ENCODE results near the gene DCDC2.
"Not testable (repeated sequence)": the region's sequence is repeated elsewhere in the genome, so short reads cannot be mapped to it uniquely, and the experiment has no call there.

The DCDC2 gene

GRCh38 chr6:24357336-24358218 is at the start of gene DCDC2:
TSS of gene DCDC2 (minus strand) at chr6:24358059. CDS start at chr6:24357750, 309 bp downstream.
- Mint-ChIP-seq H3K9me3 (no peaks in the 10 kb centered on the region), H3K4me1 (ENCODE audit: low read depth) (peaks cover 26% of the 10 kb centered on the region), H3K27me3 (peaks cover 28% of the 10 kb centered on the region), H3K4me3 (peak within 1 kb of the TSS; percentile 72), H3K36me3 (ENCODE audit: low read depth) (no peaks in the 10 kb centered on the region), H3K27ac (no peak within 1 kb of the TSS)
- peak; percentile 54 for DNase-seq

- Mint-ChIP-seq H3K9me3 (no peaks in the 10 kb centered on the region), H3K27me3 (peaks cover 7% of the 10 kb centered on the region), H3K36me3 (ENCODE audit: low read depth) (peaks cover 55% of the 10 kb centered on the region), H3K27ac (no peak overlapping the region), H3K4me3 (no peak overlapping the region), H3K4me1 (ENCODE audit: low read depth) (peaks cover 51% of the 10 kb centered on the region)
- no peak for DNase-seq
Observed at GRCh38 chr6:24405262-24405661, 47.4 kb upstream of the DCDC2 start.

- Mint-ChIP-seq H3K27me3 (peaks cover 22% of the 10 kb centered on the region), H3K9me3 (no peaks in the 10 kb centered on the region), H3K4me1 (ENCODE audit: low read depth) (peaks cover 43% of the 10 kb centered on the region), H3K4me3 (peak overlapping the region; percentile 95), H3K36me3 (ENCODE audit: low read depth) (peaks cover 41% of the 10 kb centered on the region), H3K27ac (peak overlapping the region; percentile 87)
- DNase-seq = no peak
Observed at GRCh38 chr6:24403501-24403824, 45.6 kb upstream of the DCDC2 start.

GRCh38 chr6:24402697-24403500 is 45.0 kb upstream of the DCDC2 start, which contains the start of gene MRS2:
TSS of gene MRS2 (plus strand) at chr6:24402936. CDS start at chr6:24403047, 111 bp downstream.
- peak within 1 kb of the TSS; percentile 95 for H3K4me3 Mint-ChIP-seq
- DNase-seq = peak; percentile 87
- H3K27me3 Mint-ChIP-seq = peaks cover 23% of the 10 kb centered on the region
- peaks cover 35% of the 10 kb centered on the region for H3K36me3 Mint-ChIP-seq (ENCODE audit: low read depth)
- H3K9me3 Mint-ChIP-seq = no peaks in the 10 kb centered on the region
- peak within 1 kb of the TSS; percentile 87 for H3K27ac Mint-ChIP-seq
- H3K4me1 Mint-ChIP-seq (ENCODE audit: low read depth) = peaks cover 41% of the 10 kb centered on the region

GRCh38 chr6:24401458-24401857 is 43.6 kb upstream of the DCDC2 start:
- peaks cover 2% of the 10 kb centered on the region for H3K9me3 Mint-ChIP-seq
- peaks cover 28% of the 10 kb centered on the region for H3K36me3 Mint-ChIP-seq (ENCODE audit: low read depth)
- H3K4me3 Mint-ChIP-seq = no peak overlapping the region
- no peak overlapping the region for H3K27ac Mint-ChIP-seq
- H3K4me1 Mint-ChIP-seq (ENCODE audit: low read depth) = peaks cover 36% of the 10 kb centered on the region
- no peak for DNase-seq
- H3K27me3 Mint-ChIP-seq = peaks cover 37% of the 10 kb centered on the region

- not testable (repeated sequence) for H3K4me3 Mint-ChIP-seq, H3K9me3 Mint-ChIP-seq, H3K27ac Mint-ChIP-seq, DNase-seq
- peaks cover 44% of the 10 kb centered on the region for H3K27me3 Mint-ChIP-seq
- peaks cover 34% of the 10 kb centered on the region for H3K4me1 Mint-ChIP-seq (ENCODE audit: low read depth)
- H3K36me3 Mint-ChIP-seq (ENCODE audit: low read depth) = peaks cover 22% of the 10 kb centered on the region
Observed at GRCh38 chr6:24400045-24401039, 42.5 kb upstream of the DCDC2 start.

- Mint-ChIP-seq H3K36me3 (ENCODE audit: low read depth) (no peaks in the 10 kb centered on the region), H3K9me3 (peaks cover 4% of the 10 kb centered on the region), H3K27ac (no peak overlapping the region), H3K27me3 (peaks cover 47% of the 10 kb centered on the region), H3K4me3 (no peak overlapping the region), H3K4me1 (ENCODE audit: low read depth) (peaks cover 14% of the 10 kb centered on the region)
- DNase-seq = no peak
Observed at GRCh38 chr6:24397631-24398030, 39.8 kb upstream of the DCDC2 start.

- peaks cover 47% of the 10 kb centered on the region for H3K27me3 Mint-ChIP-seq
- DNase-seq = no peak
- H3K9me3 Mint-ChIP-seq = peaks cover 4% of the 10 kb centered on the region
- H3K4me1 Mint-ChIP-seq (ENCODE audit: low read depth) = peaks cover 12% of the 10 kb centered on the region
- no peak overlapping the region for H3K4me3 Mint-ChIP-seq
- H3K27ac Mint-ChIP-seq = no peak overlapping the region
- H3K36me3 Mint-ChIP-seq (ENCODE audit: low read depth) = no peaks in the 10 kb centered on the region
Observed at GRCh38 chr6:24396824-24397223, 39.0 kb upstream of the DCDC2 start.

- Mint-ChIP-seq H3K4me1 (ENCODE audit: low read depth) (peaks cover 6% of the 10 kb centered on the region), H3K9me3 (peaks cover 4% of the 10 kb centered on the region), H3K4me3 (no peak overlapping the region), H3K27ac (no peak overlapping the region), H3K27me3 (peaks cover 36% of the 10 kb centered on the region), H3K36me3 (ENCODE audit: low read depth) (no peaks in the 10 kb centered on the region)
- DNase-seq = no peak
Observed at GRCh38 chr6:24394780-24395437, 37.0 kb upstream of the DCDC2 start.

GRCh38 chr6:24394061-24394779 is 36.4 kb upstream of the DCDC2 start:
- no peak overlapping the region for H3K4me3 Mint-ChIP-seq

GRCh38 chr6:24391756-24392405 is 34.0 kb upstream of the DCDC2 start:
- Mint-ChIP-seq H3K27me3 (peaks cover 19% of the 10 kb centered on the region), H3K9me3 (peaks cover 4% of the 10 kb centered on the region), H3K36me3 (ENCODE audit: low read depth) (no peaks in the 10 kb centered on the region), H3K27ac (no peak overlapping the region), H3K4me3 (no peak overlapping the region), H3K4me1 (ENCODE audit: low read depth) (peaks cover 6% of the 10 kb centered on the region)
- DNase-seq = no peak

More at GRCh38 chr6:24394061-24394779, 36.4 kb upstream of the DCDC2 start:
- Mint-ChIP-seq H3K27me3 (peaks cover 29% of the 10 kb centered on the region), H3K4me1 (ENCODE audit: low read depth) (peaks cover 6% of the 10 kb centered on the region), H3K9me3 (peaks cover 4% of the 10 kb centered on the region), H3K36me3 (ENCODE audit: low read depth) (no peaks in the 10 kb centered on the region), H3K27ac (no peak overlapping the region)
- no peak for DNase-seq

- no peak overlapping the region for H3K27ac Mint-ChIP-seq
- H3K9me3 Mint-ChIP-seq = no peaks in the 10 kb centered on the region
- peaks cover 6% of the 10 kb centered on the region for H3K4me1 Mint-ChIP-seq (ENCODE audit: low read depth)
- H3K27me3 Mint-ChIP-seq = peaks cover 15% of the 10 kb centered on the region
- H3K36me3 Mint-ChIP-seq (ENCODE audit: low read depth) = no peaks in the 10 kb centered on the region
- no peak for DNase-seq
- no peak overlapping the region for H3K4me3 Mint-ChIP-seq
Observed at GRCh38 chr6:24391208-24391607, 33.3 kb upstream of the DCDC2 start.

GRCh38 chr6:24387818-24388217 is 30.0 kb upstream of the DCDC2 start:
- Mint-ChIP-seq H3K4me1 (ENCODE audit: low read depth) (peaks cover 6% of the 10 kb centered on the region), H3K27ac (no peak overlapping the region), H3K4me3 (no peak overlapping the region), H3K9me3 (no peaks in the 10 kb centered on the region), H3K27me3 (peaks cover 25% of the 10 kb centered on the region), H3K36me3 (ENCODE audit: low read depth) (no peaks in the 10 kb centered on the region)
- no peak for DNase-seq
